Testis (tissue), 2 donors: ENCODE results near the gene IFI27L2.

Source experiments
- POLR2A ChIP-seq: fragments of 450-650 bp; IDR thresholded peaks from one replicate; pipeline ENCODE4 v1.6.1; 2017; ENCODE audit warnings: antibody characterized with exemption, mild to moderate bottlenecking, moderate library complexity
- TF ChIP-seq, protein P1 (sequence below), 3 experiments: fragments of 450-650 bp in 2 of 3; fragments of 200-600 bp in 1 of 3; sonication (generic) in 1 of 3; IDR thresholded peaks; one replicate each; pipeline ENCODE4 v1.5.1; 2016 to 2019; ENCODE audit warnings: antibody characterized with exemption in 3 of 3, mild to moderate bottlenecking in 2 of 3, moderate library complexity in 1 of 3

- TF ChIP-seq, protein P1, sequence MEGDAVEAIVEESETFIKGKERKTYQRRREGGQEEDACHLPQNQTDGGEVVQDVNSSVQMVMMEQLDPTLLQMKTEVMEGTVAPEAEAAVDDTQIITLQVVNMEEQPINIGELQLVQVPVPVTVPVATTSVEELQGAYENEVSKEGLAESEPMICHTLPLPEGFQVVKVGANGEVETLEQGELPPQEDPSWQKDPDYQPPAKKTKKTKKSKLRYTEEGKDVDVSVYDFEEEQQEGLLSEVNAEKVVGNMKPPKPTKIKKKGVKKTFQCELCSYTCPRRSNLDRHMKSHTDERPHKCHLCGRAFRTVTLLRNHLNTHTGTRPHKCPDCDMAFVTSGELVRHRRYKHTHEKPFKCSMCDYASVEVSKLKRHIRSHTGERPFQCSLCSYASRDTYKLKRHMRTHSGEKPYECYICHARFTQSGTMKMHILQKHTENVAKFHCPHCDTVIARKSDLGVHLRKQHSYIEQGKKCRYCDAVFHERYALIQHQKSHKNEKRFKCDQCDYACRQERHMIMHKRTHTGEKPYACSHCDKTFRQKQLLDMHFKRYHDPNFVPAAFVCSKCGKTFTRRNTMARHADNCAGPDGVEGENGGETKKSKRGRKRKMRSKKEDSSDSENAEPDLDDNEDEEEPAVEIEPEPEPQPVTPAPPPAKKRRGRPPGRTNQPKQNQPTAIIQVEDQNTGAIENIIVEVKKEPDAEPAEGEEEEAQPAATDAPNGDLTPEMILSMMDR (IDR thresholded peaks at IDR 0.05): no peak
- no peak for TF ChIP-seq POLR2A
These were observed 1.1 kb downstream of the IFI27L2 start for GRCh38 chr14:94128216-94128839.
